ENCODE data around the gene NAT8L. TPM values are rescaled to one million over a fixed set of nuclear protein-coding genes. Genes with fewer than 3 reads are reported as not detected.

NAT8L gene
- total RNA-seq, 1 experiment from 2014 or later = 13.9 TPM

DNA sequence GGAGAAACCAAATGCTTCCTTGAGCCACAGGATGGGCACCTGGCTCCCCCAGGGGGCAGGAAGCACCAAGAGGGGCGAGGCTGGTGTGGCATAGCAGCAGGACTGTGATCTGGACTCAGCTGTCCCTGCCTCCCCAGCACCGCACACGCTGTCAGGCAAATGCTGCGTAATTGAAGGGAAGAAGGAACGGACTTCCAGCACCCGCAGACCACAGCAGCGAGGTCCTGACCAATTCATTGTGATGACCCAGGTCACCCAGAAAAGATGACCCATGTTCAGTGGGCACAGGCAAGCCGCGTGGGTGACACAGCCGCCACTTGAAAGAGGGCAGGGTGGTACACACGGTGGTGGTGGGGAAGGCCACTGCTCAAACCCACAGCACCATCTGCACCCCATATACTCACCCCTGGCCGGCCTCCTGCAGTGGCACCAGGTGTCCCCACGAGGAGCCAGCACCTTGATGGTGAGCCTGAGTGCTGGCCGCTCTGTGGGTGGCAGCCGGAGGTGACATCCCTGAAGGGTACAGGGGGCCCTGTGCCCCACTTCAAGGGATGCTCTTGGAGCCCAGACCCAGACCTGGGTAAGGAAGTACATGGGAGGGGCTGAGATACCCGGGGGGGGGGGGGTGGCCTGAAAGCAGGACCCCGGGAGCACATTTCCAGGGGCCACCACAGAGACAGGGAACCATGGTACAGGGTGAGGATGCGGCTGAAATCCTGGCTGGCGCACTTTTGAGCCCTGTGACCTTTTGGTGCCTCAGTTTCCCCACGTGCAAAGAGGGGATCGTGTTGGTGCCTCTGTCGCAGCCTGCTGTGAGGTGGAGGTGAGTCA, 11.5 kb downstream of the NAT8L start:
- Histone ChIP-seq H4K5ac (ENCODE audit: insufficient read length, low read depth, low read length) (no peak overlapping the region), H3K23me2 (ENCODE audit: insufficient read length, low read depth, low read length, poor library complexity, severe bottlenecking) (no peaks in the 10 kb centered on the region), H3K18ac (ENCODE audit: insufficient read length, low read depth, low read length) (no peak overlapping the region), H3K79me1 (ENCODE audit: insufficient read depth, low read depth, low read length, poor library complexity, severe bottlenecking) (no peaks in the 10 kb centered on the region), H2BK5ac (ENCODE audit: insufficient read length, low read length) (no peak overlapping the region), H3K23ac (ENCODE audit: insufficient read length, low read depth, low read length) (no peak overlapping the region), H3K79me2 (ENCODE audit: insufficient read depth, low read length) (no peaks in the 10 kb centered on the region), H3K9ac (ENCODE audit: extremely low read depth, insufficient read length, low read length) (no peak overlapping the region), H2AK5ac (ENCODE audit: insufficient read length, low read length) (no peak overlapping the region), H3K4ac (ENCODE audit: low read depth, low read length) (no peak overlapping the region), H2BK120ac (ENCODE audit: low read depth, low read length, poor library complexity, severe bottlenecking) (no peak overlapping the region), H3K4me1 (ENCODE audit: insufficient read depth, low read length) (no peaks in the 10 kb centered on the region; the same call in 1 of the 2 replicates), H3K9me3 (ENCODE audit: control insufficient read depth, low read depth, low read length) (no peaks in the 10 kb centered on the region), H3T11ph (ENCODE audit: low read length) (no peak overlapping the region), H4K8ac (replicated peaks; ENCODE audit: insufficient read length, low read depth, low read length) (no peak overlapping the region), H2BK12ac (ENCODE audit: insufficient read length, low read depth, low read length) (no peak overlapping the region), H2AFZ (ENCODE audit: low read length) (no peak overlapping the region), H3K14ac (ENCODE audit: insufficient read depth, low read length) (no peak overlapping the region), H4K91ac (ENCODE audit: insufficient read length, low read depth, low read length) (no peak overlapping the region), H3K27ac (ENCODE audit: insufficient read length, low read depth, low read length) (no peak overlapping the region), H3K56ac (ENCODE audit: insufficient read length, low read depth, low read length) (no peak overlapping the region), H2BK20ac (ENCODE audit: low read depth, low read length, poor library complexity, severe bottlenecking) (no peak overlapping the region), H3K27me3 (ENCODE audit: insufficient read depth, low read length) (no peaks in the 10 kb centered on the region), H3K4me2 (ENCODE audit: insufficient read depth, insufficient read length, low read length) (no peak overlapping the region), H4K20me1 (ENCODE audit: control insufficient read depth, insufficient read depth, insufficient read length) (no peaks in the 10 kb centered on the region), H2BK15ac (ENCODE audit: low read depth, low read length) (no peak overlapping the region)
- H3K27me3 Mint-ChIP-seq (ENCODE audit: low read depth) = no peaks in the 10 kb centered on the region; the same call in 1 of the 2 replicates
- H3K4me3 Mint-ChIP-seq = 0 out of 5 replicates have a peak overlapping the region, but pooled peaks of 1 of the 2 experiments have one; percentile 31
- no peak overlapping the region; a peak in 2 of 7 replicates for H3K27ac Mint-ChIP-seq
- peaks cover 12 to 26% of the 10 kb centered on the region in 2 experiments for H3K4me1 Mint-ChIP-seq
- DNase-seq = no peak
- WGBS (ENCODE audit: extremely low coverage, insufficient read length, low lambda C conversion rate) = no CpG with 5 or more reads among the region's 22 CpGs
- TF ChIP-seq, protein P1, sequence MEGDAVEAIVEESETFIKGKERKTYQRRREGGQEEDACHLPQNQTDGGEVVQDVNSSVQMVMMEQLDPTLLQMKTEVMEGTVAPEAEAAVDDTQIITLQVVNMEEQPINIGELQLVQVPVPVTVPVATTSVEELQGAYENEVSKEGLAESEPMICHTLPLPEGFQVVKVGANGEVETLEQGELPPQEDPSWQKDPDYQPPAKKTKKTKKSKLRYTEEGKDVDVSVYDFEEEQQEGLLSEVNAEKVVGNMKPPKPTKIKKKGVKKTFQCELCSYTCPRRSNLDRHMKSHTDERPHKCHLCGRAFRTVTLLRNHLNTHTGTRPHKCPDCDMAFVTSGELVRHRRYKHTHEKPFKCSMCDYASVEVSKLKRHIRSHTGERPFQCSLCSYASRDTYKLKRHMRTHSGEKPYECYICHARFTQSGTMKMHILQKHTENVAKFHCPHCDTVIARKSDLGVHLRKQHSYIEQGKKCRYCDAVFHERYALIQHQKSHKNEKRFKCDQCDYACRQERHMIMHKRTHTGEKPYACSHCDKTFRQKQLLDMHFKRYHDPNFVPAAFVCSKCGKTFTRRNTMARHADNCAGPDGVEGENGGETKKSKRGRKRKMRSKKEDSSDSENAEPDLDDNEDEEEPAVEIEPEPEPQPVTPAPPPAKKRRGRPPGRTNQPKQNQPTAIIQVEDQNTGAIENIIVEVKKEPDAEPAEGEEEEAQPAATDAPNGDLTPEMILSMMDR (conservative IDR thresholded peaks at IDR 0.05) = no peak
- H3K36me3 Mint-ChIP-seq (ENCODE audit: insufficient read depth in 1 of 3, low read depth in 3 of 3) = no peaks in the 10 kb centered on the region
- no peaks in the 10 kb centered on the region; a peak in 2 of 5 replicates for H3K9me3 Mint-ChIP-seq

All from H9 (cell line).